ENCODE data around the gene THSD4.

THSD4 gene

GRCh38 chr15:71815301-71815700 lies 700.0 kb downstream of the THSD4 start:
- no peak overlapping the region for H3K27ac ChIP-seq (ENCODE audit: low read depth, low read length, severe bottlenecking)
- WGBS, 2 experiments (ENCODE audit: insufficient coverage in 2 of 2), result 83% methylated on average over 1 of the region's 3 CpGs; no CpG with 5 or more reads in 1 of the 2 experiments
- H3K9me3 ChIP-seq (ENCODE audit: control insufficient read depth, low read length), result no peaks in the 10 kb centered on the region
- H3K4me1 ChIP-seq (ENCODE audit: control insufficient read depth, insufficient read depth, low read length, poor library complexity, severe bottlenecking), result peaks cover 2% of the 10 kb centered on the region
- no peak overlapping the region for H3K4me3 ChIP-seq (ENCODE audit: extremely low read depth, insufficient read depth, low read length, poor library complexity, severe bottlenecking)
- no peaks in the 10 kb centered on the region for H3K36me3 ChIP-seq (ENCODE audit: control insufficient read depth, insufficient read depth, low read length)

GRCh38 chr15:71817351-71817750 lies 702.1 kb downstream of the THSD4 start:
- WGBS, 2 experiments (ENCODE audit: insufficient coverage in 2 of 2), result 98 to 99% methylated on average over 9 to 12 of the region's 13 CpGs
- Histone ChIP-seq H3K4me3 (ENCODE audit: extremely low read depth, insufficient read depth, low read length, poor library complexity, severe bottlenecking) (no peak overlapping the region), H3K27ac (ENCODE audit: low read depth, low read length, severe bottlenecking) (no peak overlapping the region), H3K4me1 (ENCODE audit: control insufficient read depth, insufficient read depth, low read length, poor library complexity, severe bottlenecking) (no peaks in the 10 kb centered on the region), H3K9me3 (ENCODE audit: control insufficient read depth, low read length) (peaks cover 12% of the 10 kb centered on the region), H3K36me3 (ENCODE audit: control insufficient read depth, insufficient read depth, low read length) (peaks cover 10% of the 10 kb centered on the region)

GRCh38 chr15:71820127-71820526 lies 704.9 kb downstream of the THSD4 start:
- Histone ChIP-seq H3K4me3 (ENCODE audit: extremely low read depth, insufficient read depth, low read length, poor library complexity, severe bottlenecking) (no peak overlapping the region), H3K27ac (ENCODE audit: low read depth, low read length, severe bottlenecking) (no peak overlapping the region), H3K4me1 (ENCODE audit: control insufficient read depth, insufficient read depth, low read length, poor library complexity, severe bottlenecking) (no peaks in the 10 kb centered on the region), H3K36me3 (ENCODE audit: control insufficient read depth, insufficient read depth, low read length) (peaks cover 35% of the 10 kb centered on the region), H3K9me3 (ENCODE audit: control insufficient read depth, low read length) (peaks cover 19% of the 10 kb centered on the region)
- WGBS, 2 experiments (ENCODE audit: insufficient coverage in 2 of 2), result no CpG with 5 or more reads among the region's 1 CpG

GRCh38 chr15:71821547-71822129 lies 706.4 kb downstream of the THSD4 start:
- H3K27ac ChIP-seq (ENCODE audit: low read depth, low read length, severe bottlenecking), result no peak overlapping the region
- peaks cover 47% of the 10 kb centered on the region for H3K36me3 ChIP-seq (ENCODE audit: control insufficient read depth, insufficient read depth, low read length)
- H3K4me3 ChIP-seq (ENCODE audit: extremely low read depth, insufficient read depth, low read length, poor library complexity, severe bottlenecking), result no peak overlapping the region
- H3K4me1 ChIP-seq (ENCODE audit: control insufficient read depth, insufficient read depth, low read length, poor library complexity, severe bottlenecking), result no peaks in the 10 kb centered on the region
- WGBS, 2 experiments (ENCODE audit: insufficient coverage in 2 of 2), result 89 to 93% methylated on average over 3 of the region's 5 CpGs
- peaks cover 19% of the 10 kb centered on the region for H3K9me3 ChIP-seq (ENCODE audit: control insufficient read depth, low read length)

- peaks cover 19% of the 10 kb centered on the region for H3K9me3 ChIP-seq (ENCODE audit: control insufficient read depth, low read length)
- no peak overlapping the region for H3K27ac ChIP-seq (ENCODE audit: low read depth, low read length, severe bottlenecking)
- peaks cover 60% of the 10 kb centered on the region for H3K36me3 ChIP-seq (ENCODE audit: control insufficient read depth, insufficient read depth, low read length)
- no peaks in the 10 kb centered on the region for H3K4me1 ChIP-seq (ENCODE audit: control insufficient read depth, insufficient read depth, low read length, poor library complexity, severe bottlenecking)
- WGBS, 2 experiments (ENCODE audit: insufficient coverage in 2 of 2), result 83% methylated on average over 1 of the region's 3 CpGs; no CpG with 5 or more reads in 1 of the 2 experiments
- H3K4me3 ChIP-seq (ENCODE audit: extremely low read depth, insufficient read depth, low read length, poor library complexity, severe bottlenecking), result no peak overlapping the region
Measured at GRCh38 chr15:71822890-71823630, 707.8 kb downstream of the THSD4 start.

GRCh38 chr15:71823801-71824200 lies 708.5 kb downstream of the THSD4 start:
- H3K9me3 ChIP-seq (ENCODE audit: control insufficient read depth, low read length), result peaks cover 19% of the 10 kb centered on the region
- H3K36me3 ChIP-seq (ENCODE audit: control insufficient read depth, insufficient read depth, low read length), result peaks cover 62% of the 10 kb centered on the region
- H3K4me3 ChIP-seq (ENCODE audit: extremely low read depth, insufficient read depth, low read length, poor library complexity, severe bottlenecking), result no peak overlapping the region
- H3K27ac ChIP-seq (ENCODE audit: low read depth, low read length, severe bottlenecking), result no peak overlapping the region
- H3K4me1 ChIP-seq (ENCODE audit: control insufficient read depth, insufficient read depth, low read length, poor library complexity, severe bottlenecking), result no peaks in the 10 kb centered on the region
- 87 to 88% methylated on average over 2 to 3 of the region's 3 CpGs for WGBS, 2 experiments (ENCODE audit: insufficient coverage in 2 of 2)

GRCh38 chr15:71825021-71825730 lies 709.9 kb downstream of the THSD4 start:
- WGBS, 2 experiments (ENCODE audit: insufficient coverage in 2 of 2), result 87 to 94% methylated on average over 2 to 3 of the region's 4 CpGs
- Histone ChIP-seq H3K36me3 (ENCODE audit: control insufficient read depth, insufficient read depth, low read length) (peaks cover 62% of the 10 kb centered on the region), H3K4me1 (ENCODE audit: control insufficient read depth, insufficient read depth, low read length, poor library complexity, severe bottlenecking) (no peaks in the 10 kb centered on the region), H3K9me3 (ENCODE audit: control insufficient read depth, low read length) (peaks cover 19% of the 10 kb centered on the region), H3K4me3 (ENCODE audit: extremely low read depth, insufficient read depth, low read length, poor library complexity, severe bottlenecking) (no peak overlapping the region), H3K27ac (ENCODE audit: low read depth, low read length, severe bottlenecking) (no peak overlapping the region)

- no peak overlapping the region for H3K27ac ChIP-seq (ENCODE audit: low read depth, low read length, severe bottlenecking)
- no peak overlapping the region for H3K4me3 ChIP-seq (ENCODE audit: extremely low read depth, insufficient read depth, low read length, poor library complexity, severe bottlenecking)
- no peaks in the 10 kb centered on the region for H3K4me1 ChIP-seq (ENCODE audit: control insufficient read depth, insufficient read depth, low read length, poor library complexity, severe bottlenecking)
- peaks cover 18% of the 10 kb centered on the region for H3K9me3 ChIP-seq (ENCODE audit: control insufficient read depth, low read length)
- H3K36me3 ChIP-seq (ENCODE audit: control insufficient read depth, insufficient read depth, low read length), result peaks cover 62% of the 10 kb centered on the region
- WGBS, 2 experiments (ENCODE audit: insufficient coverage in 2 of 2), result 83 to 91% methylated on average over 1 to 4 of the region's 5 CpGs
Measured at GRCh38 chr15:71826196-71826595, 710.9 kb downstream of the THSD4 start.

GRCh38 chr15:71830981-71831380 lies 715.7 kb downstream of the THSD4 start:
- no CpG with 5 or more reads among the region's 2 CpGs for WGBS, 2 experiments (ENCODE audit: insufficient coverage in 2 of 2)
- H3K4me3 ChIP-seq (ENCODE audit: extremely low read depth, insufficient read depth, low read length, poor library complexity, severe bottlenecking), result no peak overlapping the region
- H3K9me3 ChIP-seq (ENCODE audit: control insufficient read depth, low read length), result no peaks in the 10 kb centered on the region
- no peaks in the 10 kb centered on the region for H3K4me1 ChIP-seq (ENCODE audit: control insufficient read depth, insufficient read depth, low read length, poor library complexity, severe bottlenecking)
- peaks cover 22% of the 10 kb centered on the region for H3K36me3 ChIP-seq (ENCODE audit: control insufficient read depth, insufficient read depth, low read length)
- no peak overlapping the region for H3K27ac ChIP-seq (ENCODE audit: low read depth, low read length, severe bottlenecking)
